GM21825 (cell line): Measurements from ENCODE around the gene SLC19A3.
"Not testable (repeated sequence)": the region's sequence is repeated elsewhere in the genome, so short reads cannot be mapped to it uniquely, and the experiment has no call there.

Experiments used
- ATAC-seq: cut with Tn5 transposase; IDR thresholded peaks from one replicate; pipeline ENCODE4 v1.9.1; 2021; ENCODE audit warnings: mild to moderate bottlenecking, moderate library complexity; ENCODE audit not compliant: unreplicated experiment

Gene SLC19A3

DNA sequence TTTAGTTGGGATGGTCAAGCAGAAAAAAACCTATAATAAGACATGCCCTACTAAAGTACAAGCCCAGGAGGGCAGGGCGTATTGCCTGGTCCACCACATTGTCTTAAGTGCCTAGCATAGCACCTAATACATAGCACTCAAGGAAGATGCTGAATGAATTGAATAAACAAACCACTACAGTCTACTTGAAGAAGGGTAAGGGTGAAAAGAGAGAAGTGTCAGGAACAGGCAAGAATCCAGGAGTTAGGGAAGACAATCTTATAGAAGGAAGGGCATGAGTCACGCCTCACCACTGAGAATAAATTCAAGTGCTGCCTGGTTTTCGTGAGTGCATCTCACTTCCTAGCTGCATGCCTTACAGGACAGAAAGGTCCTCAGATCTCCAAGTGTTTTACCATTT is 13.9 kb downstream of the SLC19A3 start:
- no peak for ATAC-seq

DNA sequence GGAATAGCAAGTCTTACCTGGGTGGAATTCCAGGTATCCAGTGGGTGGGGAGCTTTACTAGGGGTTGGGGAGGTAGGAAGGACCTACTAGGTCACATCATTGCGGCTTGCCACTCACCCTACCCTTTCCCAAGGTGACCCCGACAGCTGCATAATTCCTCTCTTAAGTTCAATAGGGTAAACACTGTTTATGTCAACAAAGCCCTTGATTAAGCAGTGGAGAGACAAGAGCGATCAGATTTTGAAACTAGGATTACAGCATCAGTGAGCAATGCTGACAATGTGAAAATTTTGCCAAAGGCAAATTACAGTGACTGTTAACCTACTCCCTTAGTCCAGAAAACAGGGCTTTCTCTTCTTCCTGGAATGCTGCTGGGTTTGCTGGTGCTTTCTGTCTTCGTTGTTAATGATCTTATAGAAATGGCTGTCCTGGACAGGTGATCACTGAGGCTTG is 14.5 kb downstream of the SLC19A3 start:
- ATAC-seq: no peak

DNA sequence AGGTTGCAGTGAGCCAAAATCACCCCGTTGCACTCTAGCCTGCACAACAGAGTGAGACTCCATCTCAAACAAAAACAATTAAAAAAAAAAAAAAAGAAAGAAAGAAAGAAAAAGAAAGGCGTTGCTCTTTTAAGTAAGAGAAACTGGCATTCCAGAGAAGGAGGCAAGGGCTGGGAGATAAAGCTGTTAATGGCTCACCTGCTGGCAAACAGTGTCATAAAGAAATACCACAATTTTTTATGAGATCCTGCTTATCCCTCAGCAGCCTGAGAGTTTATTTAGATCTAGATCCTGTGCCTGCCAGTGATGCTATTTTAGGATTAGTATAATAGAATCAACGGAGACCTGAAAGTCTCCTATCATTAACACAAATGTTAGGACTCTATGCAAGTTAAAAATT is 16.3 kb downstream of the SLC19A3 start:
- no peak for ATAC-seq

DNA sequence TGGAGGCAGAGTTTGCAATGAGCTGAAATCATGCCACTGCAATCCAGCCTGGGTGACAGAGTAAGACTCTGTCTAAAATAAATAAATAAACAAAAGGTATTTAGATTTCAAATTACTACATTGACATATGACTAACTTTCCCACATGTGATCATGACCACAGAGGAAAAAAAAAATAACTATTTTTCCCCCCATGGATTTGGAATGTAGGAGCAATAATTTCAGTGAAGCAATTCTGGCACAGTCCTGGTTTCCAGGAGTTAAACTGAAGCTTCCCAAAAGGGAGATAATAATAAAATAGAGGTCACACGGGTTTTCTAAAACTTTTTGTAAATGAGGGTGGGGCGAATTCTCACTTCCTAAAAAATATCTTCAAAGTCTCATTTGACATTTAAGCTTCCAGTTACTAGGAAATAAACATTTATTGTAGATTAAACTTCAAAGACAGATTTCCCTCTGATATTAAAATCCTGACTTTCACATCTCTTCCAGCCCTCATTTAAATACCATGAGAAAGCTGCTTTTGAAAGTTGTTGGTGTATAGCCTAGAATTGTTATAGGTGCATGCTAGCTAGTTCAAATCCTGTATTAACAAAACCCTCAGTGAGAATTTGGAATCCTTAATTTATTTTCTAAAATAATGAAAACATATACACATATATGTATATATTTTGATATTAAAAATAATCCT is 20.7 kb downstream of the SLC19A3 start:
- ATAC-seq: no peak

DNA sequence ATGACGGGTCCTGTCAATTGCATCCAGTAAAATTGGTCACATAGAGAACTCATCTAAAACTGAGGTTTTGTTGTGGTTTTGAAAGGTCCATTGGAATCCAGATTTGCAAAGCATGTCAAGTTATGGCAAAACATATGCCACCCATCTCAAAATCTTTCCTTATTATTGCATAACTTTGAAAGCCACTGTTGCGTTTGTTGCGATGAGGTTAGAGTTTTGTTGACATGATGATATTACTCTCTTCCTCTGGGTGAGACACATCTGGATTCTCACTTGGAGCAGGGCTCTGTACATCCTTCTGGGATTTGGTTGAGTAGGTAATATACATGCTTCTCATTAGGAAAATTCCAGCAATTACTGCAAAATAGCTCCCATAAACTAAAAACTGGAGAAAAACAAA is 30.6 kb downstream of the SLC19A3 start:
- no peak for ATAC-seq

DNA sequence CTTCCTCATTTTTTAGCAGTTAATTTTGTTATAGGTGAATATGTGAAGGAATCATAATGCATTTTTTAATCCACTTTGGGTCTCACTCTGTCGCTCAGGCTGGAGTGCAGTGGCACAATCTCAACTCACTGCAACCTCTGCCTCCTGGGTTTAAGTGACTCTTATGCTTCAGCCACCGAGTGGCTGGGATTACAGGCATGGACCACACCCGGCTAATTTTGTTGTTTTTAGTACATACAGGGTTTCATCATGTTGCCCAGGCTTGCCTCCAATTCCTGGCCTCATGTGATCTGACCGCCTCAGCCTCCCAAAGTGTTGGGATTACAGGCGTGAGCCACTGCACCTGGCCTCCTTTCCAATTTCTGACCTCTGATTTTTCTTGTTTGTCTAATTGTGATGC is 33.6 kb downstream of the SLC19A3 start:
- ATAC-seq: no peak

DNA sequence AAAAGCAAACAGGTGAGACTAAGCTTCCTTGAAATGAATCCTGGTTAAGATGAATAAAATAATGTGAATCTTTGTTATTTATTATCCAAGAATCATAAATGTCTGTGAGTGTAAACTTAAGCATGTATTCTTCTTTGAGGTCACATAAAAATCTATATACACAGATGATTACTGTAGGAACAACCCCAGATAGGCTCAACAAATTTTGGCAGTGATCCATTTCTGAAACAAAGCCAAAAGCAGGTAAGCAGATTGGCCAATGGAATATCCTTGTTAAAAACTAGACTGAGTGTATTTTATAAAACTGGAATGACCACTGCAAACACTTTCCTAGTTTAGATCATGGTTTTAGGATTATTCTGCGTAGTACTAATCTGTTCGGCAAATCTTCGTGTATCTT is 39.9 kb downstream of the SLC19A3 start:
- no peak for ATAC-seq

DNA sequence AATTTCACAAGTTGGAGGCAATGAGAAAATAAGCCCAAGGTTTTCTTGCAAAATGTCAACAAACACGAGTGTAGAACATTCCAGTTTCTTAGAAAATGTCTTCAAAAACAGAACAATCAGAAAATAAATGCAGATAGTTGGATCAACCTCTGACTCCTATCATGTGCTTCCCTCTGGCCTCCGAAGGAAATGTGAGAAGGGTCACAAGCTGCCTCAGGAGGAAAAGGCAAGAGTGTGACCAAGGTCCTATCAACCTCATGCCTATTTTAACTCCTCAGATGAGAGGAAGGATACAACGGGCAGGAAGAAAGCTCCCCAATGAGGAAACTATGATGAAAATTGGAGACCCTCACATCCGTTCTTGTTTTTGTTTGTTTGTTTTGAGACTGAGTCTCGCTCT is 43.3 kb downstream of the SLC19A3 start:
- no peak for ATAC-seq

DNA sequence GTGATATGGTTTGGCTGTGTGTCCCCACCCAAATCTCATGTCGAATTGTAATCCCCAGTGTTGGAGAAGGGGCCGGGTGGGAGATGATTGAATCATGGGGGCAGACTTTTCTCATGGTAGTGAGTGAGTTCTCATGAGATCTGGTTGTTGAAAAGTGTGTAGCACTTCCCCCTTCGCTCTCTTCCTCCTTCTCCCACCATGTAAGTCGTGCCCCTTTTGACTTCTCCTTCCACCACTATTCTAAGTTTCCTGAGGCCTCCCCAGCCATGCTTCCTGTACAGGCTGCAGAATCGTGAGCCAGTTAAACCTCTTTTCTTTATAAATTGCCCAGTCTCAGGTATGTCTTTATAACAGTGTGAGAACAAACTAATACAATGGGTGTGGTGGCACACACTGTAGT is 44.2 kb downstream of the SLC19A3 start:
- ATAC-seq: not testable (repeated sequence)

DNA sequence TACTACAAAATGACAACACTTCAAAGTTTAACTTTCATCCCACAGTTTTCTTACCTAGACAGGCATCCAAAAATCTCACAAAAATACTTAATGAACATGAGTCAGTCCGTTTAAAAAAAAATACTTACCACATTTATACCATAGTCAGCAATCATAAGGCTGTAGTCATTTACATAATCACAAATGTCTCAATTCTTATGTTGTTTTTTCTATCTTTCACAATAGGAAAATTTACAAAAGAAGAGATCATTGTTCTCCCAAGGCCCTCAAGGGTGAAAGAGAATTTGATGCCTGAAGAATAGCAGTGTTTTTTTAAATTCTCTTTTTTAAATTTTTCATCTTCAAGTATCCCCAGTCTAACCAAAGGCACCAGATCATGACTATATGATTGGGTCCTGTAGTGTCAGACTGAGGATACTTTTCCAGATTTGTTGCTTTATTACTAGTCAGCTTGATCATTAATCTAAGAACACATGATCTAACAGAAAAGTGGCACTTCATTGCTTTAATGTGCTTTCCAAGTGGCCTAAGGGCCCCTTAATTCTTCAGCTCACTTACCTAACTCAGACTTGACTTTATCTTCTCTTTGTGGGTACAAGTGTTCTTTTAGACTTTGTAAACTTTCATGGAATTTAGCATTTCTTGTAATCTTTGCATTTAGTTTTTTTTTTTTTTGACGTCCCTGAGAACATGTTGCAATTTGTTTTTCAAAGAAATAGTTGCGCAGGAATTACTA is 46.5 kb downstream of the SLC19A3 start:
- no peak for ATAC-seq

DNA sequence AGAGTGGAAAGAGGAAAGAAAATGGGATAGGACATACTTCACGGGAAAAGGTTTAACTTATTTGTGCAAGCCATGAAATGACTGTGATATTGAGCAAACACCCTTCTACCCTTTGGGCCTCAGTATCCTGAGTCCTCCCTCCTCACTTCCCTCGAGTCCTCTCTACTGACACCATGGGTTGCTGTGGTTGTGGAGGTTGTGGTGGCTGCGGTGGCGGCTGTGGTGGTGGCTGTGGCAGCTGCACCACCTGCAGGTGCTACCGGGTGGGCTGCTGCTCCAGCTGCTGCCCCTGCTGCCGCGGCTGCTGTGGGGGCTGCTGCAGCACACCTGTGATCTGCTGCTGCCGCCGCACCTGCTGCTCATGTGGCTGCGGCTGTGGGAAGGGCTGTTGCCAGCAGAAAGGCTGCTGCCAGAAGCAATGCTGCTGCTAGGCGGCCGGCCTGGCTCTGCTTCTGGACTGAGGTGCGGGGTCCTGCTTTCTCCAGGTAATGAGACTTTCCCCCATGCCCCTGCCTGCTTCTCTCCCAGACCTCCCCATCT is 51.1 kb downstream of the SLC19A3 start, which contains the start of gene SCYGR5:
Gene SCYGR5, plus strand, starts transcription at position 174 of the 540 bp plus-strand sequence. Its CDS starts 0 bp downstream, at position 174.
- not testable (repeated sequence) for ATAC-seq

DNA sequence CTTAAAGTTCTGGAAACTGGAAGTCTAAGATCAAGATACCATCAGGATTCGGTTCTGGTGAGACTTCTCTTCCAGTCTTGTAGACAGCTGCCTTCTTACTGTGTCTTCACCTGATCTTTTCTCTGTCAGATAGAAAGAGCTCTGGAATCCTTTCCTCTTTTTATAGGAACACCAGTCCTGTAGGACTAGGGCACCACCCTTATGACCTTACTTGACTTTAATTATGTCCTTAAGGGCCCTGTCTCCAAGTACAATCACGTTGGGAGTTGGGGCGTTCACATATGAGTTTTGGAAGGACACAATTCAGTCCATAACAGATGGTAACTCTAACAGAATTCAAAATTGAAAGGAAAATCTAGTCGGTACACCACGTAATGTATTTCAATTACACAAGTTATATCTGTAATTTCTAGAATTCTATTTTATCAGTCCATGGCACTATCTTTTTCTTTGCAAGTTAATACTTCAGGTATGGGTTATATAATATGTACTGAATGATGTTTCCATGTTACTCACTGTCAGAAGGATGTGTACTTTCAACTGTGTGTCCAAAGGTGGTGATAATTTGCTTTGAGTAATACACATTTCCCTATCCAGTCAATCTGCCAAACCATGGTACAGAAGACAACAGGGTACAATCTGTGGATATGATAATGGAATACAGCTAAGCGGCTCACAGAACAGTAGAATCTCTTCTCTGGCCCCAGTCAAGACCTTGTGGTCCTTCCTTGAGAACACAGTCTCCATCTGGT is 52.5 kb downstream of the SLC19A3 start:
- no peak for ATAC-seq

DNA sequence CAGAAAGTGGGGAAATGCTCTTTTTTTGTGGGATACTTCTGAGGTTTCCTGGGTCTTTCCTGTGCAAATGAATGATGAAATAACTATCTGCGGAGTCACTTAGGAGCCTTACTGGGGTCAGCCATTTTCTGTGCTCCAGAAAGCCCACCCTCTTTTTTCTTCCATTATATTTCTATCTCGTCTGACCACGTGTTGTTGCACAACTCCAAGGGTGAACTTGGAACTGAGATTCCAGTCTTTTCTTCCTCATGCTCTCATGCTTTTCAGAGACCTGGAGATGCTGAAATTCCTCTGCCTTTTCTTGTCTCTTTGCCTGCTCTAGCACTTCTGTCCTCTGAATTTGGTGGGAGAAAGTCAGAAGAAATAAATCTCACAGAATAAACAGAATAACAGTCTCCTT is 56.0 kb downstream of the SLC19A3 start:
- no peak for ATAC-seq

DNA sequence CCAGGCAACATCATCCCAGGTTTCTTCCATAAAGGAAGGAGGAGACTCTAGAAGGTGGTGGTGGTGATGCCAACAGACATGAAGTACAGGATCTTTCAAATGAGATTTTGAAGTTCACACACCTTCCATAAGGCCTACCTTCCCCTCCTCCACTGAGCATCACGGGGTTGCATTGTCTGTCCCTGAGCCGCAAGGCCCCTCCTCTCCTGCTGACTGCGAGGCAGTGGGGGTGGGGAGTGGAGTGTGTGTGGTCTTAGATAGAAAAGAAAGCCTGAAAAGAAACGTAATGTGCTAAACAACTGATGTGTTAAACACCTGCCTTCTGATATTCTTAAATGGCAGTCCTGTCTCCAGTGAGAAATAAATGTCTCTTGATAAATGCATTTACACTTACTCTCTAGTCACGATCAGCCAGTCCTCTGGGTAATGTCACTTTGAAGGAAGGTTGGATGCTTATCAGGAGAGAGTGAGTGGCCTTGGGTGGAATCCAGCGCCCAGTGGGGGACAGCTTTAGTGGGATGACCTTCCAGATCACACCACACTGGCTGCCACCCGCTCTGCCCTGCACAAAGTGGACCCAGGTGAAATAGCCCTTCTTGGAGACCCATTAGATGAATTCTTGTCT is 56.7 kb downstream of the SLC19A3 start:
- ATAC-seq: no peak

DNA sequence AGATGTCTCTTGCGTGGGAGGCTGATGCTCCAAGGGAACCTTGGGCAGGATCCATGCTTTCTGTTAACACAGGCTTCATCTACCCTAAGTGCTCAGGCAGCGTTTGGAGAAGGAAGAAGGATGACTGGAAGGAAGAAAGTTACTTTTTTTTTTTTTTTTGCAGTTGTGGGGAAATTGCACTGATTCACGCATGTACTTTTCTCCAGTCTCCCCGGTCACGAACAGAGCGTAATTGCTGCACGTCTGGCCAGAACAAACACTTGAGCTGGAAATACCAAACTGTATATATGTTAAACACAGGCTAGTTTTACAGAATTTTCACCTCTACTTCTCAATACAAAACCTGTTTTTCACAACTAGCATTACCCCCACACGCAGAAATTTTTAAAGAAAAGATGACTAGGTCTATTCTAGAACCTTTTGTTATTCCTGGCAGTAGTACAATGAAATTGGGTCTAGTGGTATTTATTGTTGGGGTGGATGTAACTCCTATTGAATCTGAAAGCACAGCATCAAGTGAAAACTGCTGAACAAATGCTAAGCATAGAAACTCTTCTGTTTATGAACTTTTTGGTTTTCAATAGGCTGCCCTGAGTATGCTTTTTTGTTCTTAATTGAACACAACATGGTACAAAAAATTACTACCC is 60.5 kb downstream of the SLC19A3 start:
- no peak for ATAC-seq

DNA sequence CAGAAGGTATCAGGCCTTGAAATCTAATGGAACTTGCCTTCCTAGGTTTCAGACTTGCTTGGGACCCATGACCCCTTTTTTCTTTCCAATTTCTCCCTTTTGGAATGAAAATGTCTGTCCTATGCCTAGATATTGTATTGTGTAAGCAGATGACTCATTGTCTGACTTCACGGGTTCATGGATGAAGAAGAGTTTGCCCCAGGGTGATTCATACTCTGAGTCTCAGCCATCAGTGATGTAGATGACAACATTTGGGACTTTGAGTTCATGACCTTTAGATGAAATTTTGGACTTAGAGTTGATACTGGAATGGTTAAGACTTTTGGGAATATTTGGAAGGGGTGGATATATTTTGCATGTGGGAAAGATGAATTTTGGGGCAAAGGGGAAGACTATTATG is 62.4 kb downstream of the SLC19A3 start:
- ATAC-seq: no peak

DNA sequence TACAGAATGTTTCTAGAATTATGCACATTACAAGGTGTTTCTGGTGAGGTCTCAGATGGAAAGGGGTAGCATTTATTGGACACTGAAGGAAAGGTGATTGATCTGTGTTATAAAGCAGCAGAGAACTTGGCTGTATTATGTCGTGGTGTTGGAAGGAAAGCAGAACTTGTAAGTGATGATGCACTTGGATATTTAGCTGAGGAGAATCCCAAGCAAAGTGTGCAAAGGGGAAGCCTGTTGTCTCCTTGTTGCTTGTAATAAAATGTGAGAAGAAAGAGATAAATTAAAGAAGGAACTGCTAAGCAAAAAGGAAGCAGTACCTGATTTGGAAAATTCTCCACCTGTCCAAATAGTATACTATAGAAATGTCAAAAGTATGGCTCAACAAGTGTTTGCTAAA is 63.4 kb downstream of the SLC19A3 start:
- no peak for ATAC-seq

DNA sequence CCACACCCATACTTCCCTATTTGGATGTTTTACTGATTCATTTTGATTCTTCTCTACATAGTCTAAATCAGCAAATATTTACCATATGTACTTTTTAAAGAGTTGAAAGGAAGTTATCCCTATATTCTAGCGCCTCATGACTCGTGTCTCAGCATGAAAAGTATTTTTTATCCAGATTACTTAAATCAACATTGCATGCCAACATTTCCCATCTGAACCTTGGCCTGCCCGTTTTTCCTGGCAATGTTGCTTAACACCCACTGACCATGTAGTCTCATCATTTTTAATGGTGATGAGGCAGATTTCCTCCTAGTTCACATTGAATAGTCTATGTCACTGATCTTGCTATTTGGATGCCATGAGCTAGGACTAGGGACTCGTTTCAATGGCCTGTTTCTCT is 64.4 kb downstream of the SLC19A3 start:
- no peak for ATAC-seq

DNA sequence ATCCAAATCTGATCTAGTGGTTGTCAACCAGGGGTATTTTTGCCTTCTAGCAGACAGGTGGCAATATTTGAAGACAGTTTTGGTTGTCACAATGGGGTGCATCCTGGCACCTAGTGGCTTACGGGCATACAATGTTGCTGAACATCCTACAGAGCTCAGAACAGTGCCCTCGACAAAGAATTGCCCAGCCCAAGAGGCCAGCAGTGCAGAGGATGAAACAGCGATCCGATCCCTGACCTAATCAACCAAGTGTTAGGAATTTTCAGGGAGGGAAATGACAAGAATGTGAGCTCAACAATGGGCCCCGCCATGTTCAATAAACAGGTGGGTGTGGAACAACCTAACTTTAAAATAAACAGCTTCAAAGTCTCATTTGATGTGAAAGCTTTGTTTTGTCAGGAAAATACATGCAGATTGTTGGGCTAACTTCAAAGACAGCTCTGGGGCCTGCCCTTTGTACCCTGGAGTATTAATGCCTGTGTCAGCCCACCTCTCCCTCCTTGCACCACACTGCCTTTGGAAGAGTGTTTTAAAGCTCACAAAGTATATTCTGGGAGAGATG is 73.8 kb downstream of the SLC19A3 start:
- no peak for ATAC-seq

DNA sequence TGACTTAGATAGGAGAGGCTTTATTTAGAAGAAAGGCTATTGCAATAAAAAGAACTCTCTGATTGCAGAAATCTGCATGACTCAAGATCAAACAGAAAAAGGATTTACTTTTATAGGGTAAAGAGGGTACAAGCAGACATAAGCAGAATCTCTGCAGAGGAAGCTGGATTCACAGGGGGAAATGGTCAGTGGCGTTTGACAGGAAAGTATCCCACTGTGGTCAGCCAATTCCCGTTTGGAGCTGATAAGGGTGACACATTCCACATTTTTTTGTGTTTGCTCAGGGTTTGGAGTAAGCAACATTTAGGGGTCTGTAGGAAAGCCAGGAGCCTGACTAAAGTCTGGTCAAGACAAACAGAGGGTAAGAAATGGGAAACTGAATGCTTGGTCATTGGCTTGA is 75.2 kb downstream of the SLC19A3 start:
- no peak for ATAC-seq
